Measurements from ENCODE around the gene H2AZ2.

Gene H2AZ2

DNA sequence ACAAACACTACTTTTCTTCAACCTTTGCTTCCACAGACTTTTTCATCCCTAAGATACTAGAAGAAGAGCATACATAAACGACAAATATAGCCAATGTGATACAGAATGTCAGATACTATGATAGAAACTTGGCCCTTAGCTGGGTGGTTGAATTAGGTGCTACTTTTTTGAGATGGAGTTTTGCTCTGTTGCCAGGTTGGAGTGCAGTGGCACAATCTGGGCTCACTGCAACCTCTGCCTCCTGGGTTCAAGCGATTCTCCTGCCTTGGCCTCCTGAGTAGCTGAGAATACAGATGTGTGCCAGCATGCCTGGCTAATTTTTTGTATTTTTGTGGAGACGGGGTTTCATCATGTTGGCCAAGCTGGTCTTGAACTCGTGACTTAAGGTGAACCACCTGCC, 47.9 kb downstream of the H2AZ2 start:
- no peak for DNase-seq (ENCODE audit: low read depth)
- H3K4me3 ChIP-seq (ENCODE audit: low read depth, low read length), result no peak overlapping the region
- TF ChIP-seq, protein P1, sequence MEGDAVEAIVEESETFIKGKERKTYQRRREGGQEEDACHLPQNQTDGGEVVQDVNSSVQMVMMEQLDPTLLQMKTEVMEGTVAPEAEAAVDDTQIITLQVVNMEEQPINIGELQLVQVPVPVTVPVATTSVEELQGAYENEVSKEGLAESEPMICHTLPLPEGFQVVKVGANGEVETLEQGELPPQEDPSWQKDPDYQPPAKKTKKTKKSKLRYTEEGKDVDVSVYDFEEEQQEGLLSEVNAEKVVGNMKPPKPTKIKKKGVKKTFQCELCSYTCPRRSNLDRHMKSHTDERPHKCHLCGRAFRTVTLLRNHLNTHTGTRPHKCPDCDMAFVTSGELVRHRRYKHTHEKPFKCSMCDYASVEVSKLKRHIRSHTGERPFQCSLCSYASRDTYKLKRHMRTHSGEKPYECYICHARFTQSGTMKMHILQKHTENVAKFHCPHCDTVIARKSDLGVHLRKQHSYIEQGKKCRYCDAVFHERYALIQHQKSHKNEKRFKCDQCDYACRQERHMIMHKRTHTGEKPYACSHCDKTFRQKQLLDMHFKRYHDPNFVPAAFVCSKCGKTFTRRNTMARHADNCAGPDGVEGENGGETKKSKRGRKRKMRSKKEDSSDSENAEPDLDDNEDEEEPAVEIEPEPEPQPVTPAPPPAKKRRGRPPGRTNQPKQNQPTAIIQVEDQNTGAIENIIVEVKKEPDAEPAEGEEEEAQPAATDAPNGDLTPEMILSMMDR (IDR thresholded peaks at IDR 0.05; ENCODE audit: low read depth, low read length, missing control alignments), result no peak
- in situ Hi-C loops (cut with HindIII; ENCODE audit: low sequenced_read_pairs), result loop anchor here (25.0 kb wide), 1 partner anchor 213 kb away; the partner anchor contains the start of gene TMED4

DNA sequence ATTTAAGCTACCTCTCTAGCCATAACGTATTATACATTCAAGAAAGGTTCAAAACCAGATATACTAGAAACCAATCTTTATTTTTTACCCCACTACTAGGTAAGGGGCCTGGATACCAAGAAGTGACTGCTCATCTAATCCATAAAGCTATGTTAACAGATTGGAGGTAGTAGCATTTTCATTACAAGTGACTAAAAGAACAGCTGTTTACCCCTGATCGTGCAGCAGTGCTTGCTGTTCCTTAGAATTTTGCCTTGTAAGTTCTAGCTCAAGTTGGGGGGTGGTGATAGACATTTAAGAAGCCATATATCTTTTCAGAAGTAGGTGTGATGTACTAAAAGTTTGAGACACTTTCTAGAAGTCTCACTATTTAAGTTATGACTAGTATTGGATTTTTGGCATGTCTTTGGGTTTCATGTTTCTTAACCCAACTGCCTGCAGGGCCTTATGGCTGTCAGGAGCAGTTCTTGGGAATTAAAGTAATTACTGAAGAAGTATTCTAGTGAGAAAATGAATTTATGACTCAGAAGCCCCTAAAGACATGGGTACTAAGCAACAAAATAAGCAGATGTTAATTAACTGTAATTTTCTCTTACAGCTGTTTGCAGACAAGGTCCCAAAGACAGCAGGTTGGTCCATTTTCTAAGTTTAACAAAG, 49.1 kb downstream of the H2AZ2 start:
- in situ Hi-C loops (cut with HindIII; ENCODE audit: low sequenced_read_pairs), result no loop called here
- TF ChIP-seq, protein P1 (IDR thresholded peaks at IDR 0.05; ENCODE audit: low read depth, low read length, missing control alignments), result no peak
- H3K4me3 ChIP-seq (ENCODE audit: low read depth, low read length), result peak overlapping the region; percentile 97
- no peak for DNase-seq (ENCODE audit: low read depth)

DNA sequence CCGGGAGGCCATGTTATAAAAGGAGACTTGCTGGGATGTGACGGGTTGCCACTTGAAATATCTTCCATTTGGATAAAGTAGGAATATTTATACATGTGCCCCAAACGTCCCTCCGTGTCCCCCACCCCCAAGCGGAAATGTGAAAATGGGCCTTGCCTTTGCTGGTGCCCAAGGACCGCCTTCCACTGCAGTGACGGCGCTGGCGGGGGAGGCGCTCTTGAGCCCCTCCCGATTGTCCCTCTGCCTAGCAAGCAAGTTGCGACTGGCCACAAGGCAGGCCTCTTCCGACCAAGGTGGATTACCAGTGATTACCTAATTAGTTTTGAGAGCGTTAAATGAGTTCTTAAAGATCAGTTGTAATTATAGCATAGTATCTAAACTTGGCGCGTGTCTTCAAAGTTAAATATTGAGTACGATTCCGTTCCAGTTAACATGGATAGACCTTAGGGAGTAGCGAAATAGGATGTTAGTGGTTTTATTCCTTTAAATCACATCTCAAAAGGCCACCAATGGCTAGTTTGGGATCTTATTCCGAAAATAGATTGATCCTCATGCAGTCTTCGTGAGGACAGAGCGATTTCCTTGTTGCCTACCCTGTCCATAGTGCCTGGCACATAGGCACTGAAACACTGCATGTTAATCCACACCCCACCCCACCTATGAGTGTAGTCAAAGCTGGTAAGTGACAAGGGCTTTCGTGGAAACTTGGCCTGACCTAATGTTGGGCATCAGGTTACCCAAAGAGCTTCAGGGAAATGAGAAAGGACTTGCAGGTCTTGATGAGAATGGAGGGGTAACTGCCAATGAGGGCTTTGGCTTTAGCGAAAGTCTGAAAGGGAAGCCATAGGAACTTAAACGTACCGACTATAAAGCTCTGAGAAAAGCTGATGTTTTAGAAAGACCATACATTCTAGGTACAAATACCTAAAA, 50.3 kb downstream of the H2AZ2 start:
- DNase-seq (ENCODE audit: low read depth), result peak; percentile 53
- peak overlapping the region; percentile 97 for H3K4me3 ChIP-seq (ENCODE audit: low read depth, low read length)

DNA sequence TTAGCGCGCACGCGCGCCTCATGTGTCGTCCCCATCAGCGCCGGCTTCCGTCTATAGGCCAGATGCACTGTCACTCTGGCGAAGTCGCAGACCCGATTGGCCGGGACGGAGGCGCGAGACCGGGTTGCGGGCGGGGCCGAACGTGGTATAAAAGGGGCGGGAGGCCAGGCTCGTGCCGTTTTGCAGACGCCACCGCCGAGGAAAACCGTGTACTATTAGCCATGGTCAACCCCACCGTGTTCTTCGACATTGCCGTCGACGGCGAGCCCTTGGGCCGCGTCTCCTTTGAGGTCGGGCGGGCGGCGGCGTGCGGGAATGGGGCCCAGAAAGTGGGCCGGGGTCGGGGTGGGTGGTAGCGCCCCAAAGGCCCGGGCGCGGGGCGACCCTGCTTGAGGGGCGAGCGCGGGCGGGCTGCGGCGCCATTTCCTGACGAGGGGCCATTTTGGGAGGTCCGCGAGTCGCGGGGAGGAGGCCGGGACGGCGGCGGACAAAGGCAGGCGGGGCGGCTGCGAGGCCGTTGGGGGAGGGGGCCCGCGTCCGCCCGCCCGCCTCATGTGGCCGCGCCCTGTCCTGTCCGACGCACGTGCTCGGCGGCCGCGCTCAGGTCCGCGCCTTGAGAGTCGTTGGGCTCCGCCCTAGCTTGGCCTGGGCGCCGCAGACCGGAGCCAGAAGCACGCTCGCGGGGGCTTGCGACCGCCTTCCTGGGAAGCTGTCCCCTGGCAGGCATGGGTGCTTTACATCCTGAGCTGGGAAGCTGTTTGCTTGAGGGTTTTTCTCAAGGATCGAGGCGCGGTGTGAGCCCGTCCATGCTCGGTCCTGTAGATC, 51.2 kb downstream of the H2AZ2 start, which contains the start of gene PPIA:
Gene PPIA (plus strand): TSS at position 178 of the 825 bp plus-strand sequence. CDS start 44 bp downstream, at position 222.
- peak; percentile 94 for DNase-seq (ENCODE audit: low read depth)
- TF ChIP-seq, protein P1 (IDR thresholded peaks at IDR 0.05; ENCODE audit: low read depth, low read length, missing control alignments), result no peak
- in situ Hi-C loops (cut with HindIII; ENCODE audit: low sequenced_read_pairs), result no loop called here
- H3K4me3 ChIP-seq (ENCODE audit: low read depth, low read length), result peak within 1 kb of the TSS; percentile 97

More for the DNA sequence above, 50.3 kb downstream of the H2AZ2 start:
- in situ Hi-C loops (cut with HindIII; ENCODE audit: low sequenced_read_pairs), result no loop called here
- TF ChIP-seq, protein P1 (IDR thresholded peaks at IDR 0.05; ENCODE audit: low read depth, low read length, missing control alignments), result peak; percentile 44

- TF ChIP-seq, protein P1 (IDR thresholded peaks at IDR 0.05; ENCODE audit: low read depth, low read length, missing control alignments), result no peak
- in situ Hi-C loops (cut with HindIII; ENCODE audit: low sequenced_read_pairs), result no loop called here
- DNase-seq (ENCODE audit: low read depth), result no peak
- peak overlapping the region; percentile 97 for H3K4me3 ChIP-seq (ENCODE audit: low read depth, low read length)
Measured at GRCh38 chr7:44796034-44796503, 51.8 kb downstream of the H2AZ2 start.

- TF ChIP-seq, protein P1 (IDR thresholded peaks at IDR 0.05; ENCODE audit: low read depth, low read length, missing control alignments), result no peak
- no peak overlapping the region for H3K4me3 ChIP-seq (ENCODE audit: low read depth, low read length)
- DNase-seq (ENCODE audit: low read depth), result no peak
- in situ Hi-C loops (cut with HindIII; ENCODE audit: low sequenced_read_pairs), result no loop called here
Measured at GRCh38 chr7:44794331-44794730, 53.6 kb downstream of the H2AZ2 start.

All from astrocyte of the cerebellum (primary cell).